SK-N-SH treated with all-trans-retinoic acid at 6 μM for 48 hours (cell line): ENCODE data around the gene ATOH8.

Experiments
- ATAC-seq: fragments of 200-7000 bp; cut with Tn5 transposase; 3 replicates; pipeline ENCODE4 v1.9.1; 2020; ENCODE audit warnings: mild to moderate bottlenecking, moderate library complexity
- ARNTL ChIP-seq: fragments of 450-650 bp; formaldehyde crosslinking; IDR thresholded peaks from 2 replicates; pipeline ENCODE4 v1.5.0; 2020; ENCODE audit warnings: low read depth, mild to moderate bottlenecking, moderate library complexity, borderline replicate concordance
- BACH2 ChIP-seq: fragments of 250-450 bp; sonication (Bioruptor Pico); IDR thresholded peaks from 2 replicates; pipeline ENCODE4 v1.9.0; 2021; ENCODE audit warnings: mild to moderate bottlenecking, borderline replicate concordance
- CSDC2 ChIP-seq: fragments of 250-450 bp; sonication (Bioruptor Pico); IDR thresholded peaks from 2 replicates; pipeline ENCODE4 v1.5.0; 2020; ENCODE audit warnings: mild to moderate bottlenecking, moderate library complexity
- CSRNP3 ChIP-seq: fragments of 250-450 bp; sonication (Bioruptor Pico); IDR thresholded peaks from 2 replicates; pipeline ENCODE4 v1.5.1; 2021; ENCODE audit warnings: mild to moderate bottlenecking, moderate library complexity
- ESRRG ChIP-seq: fragments of 250-450 bp; sonication (Bioruptor Pico); IDR thresholded peaks from 2 replicates; pipeline ENCODE4 v1.6.1; 2021; ENCODE audit warnings: mild to moderate bottlenecking
- GLIS3 ChIP-seq: fragments of 250-450 bp; sonication (Bioruptor Pico); IDR thresholded peaks from 2 replicates; pipeline ENCODE4 v1.5.0; 2020; ENCODE audit warnings: mild to moderate bottlenecking, moderate library complexity
- ISL1 ChIP-seq: fragments of 250-450 bp; sonication (Bioruptor Pico); IDR thresholded peaks from 2 replicates; pipeline ENCODE4 v2.1.2; 2022; ENCODE audit warnings: mild to moderate bottlenecking, moderate library complexity
- OSR1 ChIP-seq: fragments of 250-450 bp; sonication (Bioruptor Pico); IDR thresholded peaks from 2 replicates; pipeline ENCODE4 v1.8.0; 2022; ENCODE audit warnings: moderate library complexity, mild to moderate bottlenecking, inconsistent platforms
- PATZ1 ChIP-seq: fragments of 250-450 bp; sonication (Bioruptor Pico); IDR thresholded peaks from 2 replicates; pipeline ENCODE4 v1.8.0; 2020; ENCODE audit warnings: mild to moderate bottlenecking, moderate library complexity, borderline replicate concordance
- PPARA ChIP-seq: fragments of 250-450 bp; sonication (Bioruptor Pico); IDR thresholded peaks from 2 replicates; pipeline ENCODE4 v1.5.0; 2020; ENCODE audit warnings: mild to moderate bottlenecking, borderline replicate concordance
- RARB ChIP-seq: fragments of 250-450 bp; sonication (Bioruptor Pico); IDR thresholded peaks from 2 replicates; pipeline ENCODE4 v1.8.0; 2021; ENCODE audit warnings: mild to moderate bottlenecking, moderate library complexity
- SNAI2 ChIP-seq: fragments of 250-450 bp; sonication (Bioruptor Pico); IDR thresholded peaks from 2 replicates; pipeline ENCODE4 v1.5.0; 2020; ENCODE audit warnings: mild to moderate bottlenecking, moderate library complexity
- TOX ChIP-seq: fragments of 250-450 bp; sonication (Bioruptor Pico); IDR thresholded peaks from 2 replicates; pipeline ENCODE4 v1.8.0; 2021; ENCODE audit warnings: mild to moderate bottlenecking, moderate library complexity, borderline replicate concordance
- ZC3H10 ChIP-seq: fragments of 250-450 bp; sonication (Bioruptor Pico); IDR thresholded peaks from 2 replicates; pipeline ENCODE4 v1.5.1; 2021; ENCODE audit warnings: mild to moderate bottlenecking, moderate library complexity
- ZFP3 ChIP-seq: fragments of 250-450 bp; sonication (Bioruptor Pico); IDR thresholded peaks from 2 replicates; pipeline ENCODE4 v1.5.0; 2020; ENCODE audit warnings: mild to moderate bottlenecking, moderate library complexity
- ZFP30 ChIP-seq: fragments of 450-650 bp; formaldehyde crosslinking; IDR thresholded peaks from 2 replicates; pipeline ENCODE4 v1.5.0; 2022; ENCODE audit warnings: mild to moderate bottlenecking, moderate library complexity
- ZNF565 ChIP-seq: fragments of 450-650 bp; formaldehyde crosslinking; conservative IDR thresholded peaks from 2 replicates; pipeline ENCODE4 v1.5.0; 2020; ENCODE audit warnings: low read depth, mild to moderate bottlenecking, moderate library complexity
- ZNF70 ChIP-seq: fragments of 450-650 bp; formaldehyde crosslinking; IDR thresholded peaks from 2 replicates; pipeline ENCODE4 v1.5.0; 2020; ENCODE audit warnings: mild to moderate bottlenecking, moderate library complexity
- ZNF8 ChIP-seq: fragments of 450-650 bp; formaldehyde crosslinking; IDR thresholded peaks from 2 replicates; pipeline ENCODE4 v1.5.0; 2020; ENCODE audit warnings: mild to moderate bottlenecking, moderate library complexity
- TF ChIP-seq, protein P1 (sequence below): fragments of 250-450 bp; sonication (Bioruptor Pico); IDR thresholded peaks from 2 replicates; pipeline ENCODE4 v1.5.1; 2020; ENCODE audit warnings: low read depth, mild to moderate bottlenecking, moderate library complexity
- TF ChIP-seq, protein P2 (sequence below): fragments of 250-450 bp; sonication (Bioruptor Pico); IDR thresholded peaks from 2 replicates; pipeline ENCODE4 v1.8.0; 2021; ENCODE audit warnings: low read depth, mild to moderate bottlenecking, moderate library complexity, borderline replicate concordance
- TF ChIP-seq, protein P3 (sequence below): fragments of 250-450 bp; sonication (Bioruptor Pico); IDR thresholded peaks from 2 replicates; pipeline ENCODE4 v1.5.0; 2020; ENCODE audit warnings: mild to moderate bottlenecking, moderate library complexity

ATOH8 gene

GRCh38 chr2:85790032-85790431 lies 36.2 kb downstream of the ATOH8 start:
- no peak for ATAC-seq
- no peak for TF ChIP-seq GLIS3 (CRISPR knock-in tag)
- TF ChIP-seq ISL1 (CRISPR knock-in tag) = no peak
- TF ChIP-seq ZFP30 (CRISPR knock-in tag) = no peak
- TF ChIP-seq ZNF70 (CRISPR knock-in tag) = no peak
- TF ChIP-seq SNAI2 (CRISPR knock-in tag) = no peak
- TF ChIP-seq TOX (CRISPR knock-in tag) = no peak
- TF ChIP-seq ZNF565 (CRISPR knock-in tag) = no peak
- TF ChIP-seq ZC3H10 (CRISPR knock-in tag) = no peak
- no peak for TF ChIP-seq ESRRG
- no peak for TF ChIP-seq CSRNP3 (CRISPR knock-in tag)
- no peak for TF ChIP-seq OSR1 (CRISPR knock-in tag)
- no peak for TF ChIP-seq PPARA (CRISPR knock-in tag)
- TF ChIP-seq ZFP3 = no peak
- TF ChIP-seq, protein P1, sequence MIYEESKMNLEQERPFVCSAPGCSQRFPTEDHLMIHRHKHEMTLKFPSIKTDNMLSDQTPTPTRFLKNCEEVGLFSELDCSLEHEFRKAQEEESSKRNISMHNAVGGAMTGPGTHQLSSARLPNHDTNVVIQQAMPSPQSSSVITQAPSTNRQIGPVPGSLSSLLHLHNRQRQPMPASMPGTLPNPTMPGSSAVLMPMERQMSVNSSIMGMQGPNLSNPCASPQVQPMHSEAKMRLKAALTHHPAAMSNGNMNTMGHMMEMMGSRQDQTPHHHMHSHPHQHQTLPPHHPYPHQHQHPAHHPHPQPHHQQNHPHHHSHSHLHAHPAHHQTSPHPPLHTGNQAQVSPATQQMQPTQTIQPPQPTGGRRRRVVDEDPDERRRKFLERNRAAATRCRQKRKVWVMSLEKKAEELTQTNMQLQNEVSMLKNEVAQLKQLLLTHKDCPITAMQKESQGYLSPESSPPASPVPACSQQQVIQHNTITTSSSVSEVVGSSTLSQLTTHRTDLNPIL (CRISPR knock-in tag) = no peak
- TF ChIP-seq, protein P2, sequence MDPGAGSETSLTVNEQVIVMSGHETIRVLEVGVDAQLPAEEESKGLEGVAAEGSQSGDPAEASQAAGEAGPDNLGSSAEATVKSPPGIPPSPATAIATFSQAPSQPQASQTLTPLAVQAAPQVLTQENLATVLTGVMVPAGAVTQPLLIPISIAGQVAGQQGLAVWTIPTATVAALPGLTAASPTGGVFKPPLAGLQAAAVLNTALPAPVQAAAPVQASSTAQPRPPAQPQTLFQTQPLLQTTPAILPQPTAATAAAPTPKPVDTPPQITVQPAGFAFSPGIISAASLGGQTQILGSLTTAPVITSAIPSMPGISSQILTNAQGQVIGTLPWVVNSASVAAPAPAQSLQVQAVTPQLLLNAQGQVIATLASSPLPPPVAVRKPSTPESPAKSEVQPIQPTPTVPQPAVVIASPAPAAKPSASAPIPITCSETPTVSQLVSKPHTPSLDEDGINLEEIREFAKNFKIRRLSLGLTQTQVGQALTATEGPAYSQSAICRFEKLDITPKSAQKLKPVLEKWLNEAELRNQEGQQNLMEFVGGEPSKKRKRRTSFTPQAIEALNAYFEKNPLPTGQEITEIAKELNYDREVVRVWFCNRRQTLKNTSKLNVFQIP (CRISPR knock-in tag) = no peak
- TF ChIP-seq BACH2 (CRISPR knock-in tag) = no peak
- TF ChIP-seq, protein P3, sequence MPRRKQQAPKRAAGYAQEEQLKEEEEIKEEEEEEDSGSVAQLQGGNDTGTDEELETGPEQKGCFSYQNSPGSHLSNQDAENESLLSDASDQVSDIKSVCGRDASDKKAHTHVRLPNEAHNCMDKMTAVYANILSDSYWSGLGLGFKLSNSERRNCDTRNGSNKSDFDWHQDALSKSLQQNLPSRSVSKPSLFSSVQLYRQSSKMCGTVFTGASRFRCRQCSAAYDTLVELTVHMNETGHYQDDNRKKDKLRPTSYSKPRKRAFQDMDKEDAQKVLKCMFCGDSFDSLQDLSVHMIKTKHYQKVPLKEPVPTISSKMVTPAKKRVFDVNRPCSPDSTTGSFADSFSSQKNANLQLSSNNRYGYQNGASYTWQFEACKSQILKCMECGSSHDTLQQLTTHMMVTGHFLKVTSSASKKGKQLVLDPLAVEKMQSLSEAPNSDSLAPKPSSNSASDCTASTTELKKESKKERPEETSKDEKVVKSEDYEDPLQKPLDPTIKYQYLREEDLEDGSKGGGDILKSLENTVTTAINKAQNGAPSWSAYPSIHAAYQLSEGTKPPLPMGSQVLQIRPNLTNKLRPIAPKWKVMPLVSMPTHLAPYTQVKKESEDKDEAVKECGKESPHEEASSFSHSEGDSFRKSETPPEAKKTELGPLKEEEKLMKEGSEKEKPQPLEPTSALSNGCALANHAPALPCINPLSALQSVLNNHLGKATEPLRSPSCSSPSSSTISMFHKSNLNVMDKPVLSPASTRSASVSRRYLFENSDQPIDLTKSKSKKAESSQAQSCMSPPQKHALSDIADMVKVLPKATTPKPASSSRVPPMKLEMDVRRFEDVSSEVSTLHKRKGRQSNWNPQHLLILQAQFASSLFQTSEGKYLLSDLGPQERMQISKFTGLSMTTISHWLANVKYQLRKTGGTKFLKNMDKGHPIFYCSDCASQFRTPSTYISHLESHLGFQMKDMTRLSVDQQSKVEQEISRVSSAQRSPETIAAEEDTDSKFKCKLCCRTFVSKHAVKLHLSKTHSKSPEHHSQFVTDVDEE (CRISPR knock-in tag) = no peak
- TF ChIP-seq ZNF8 (CRISPR knock-in tag) = no peak
- no peak for TF ChIP-seq ARNTL (CRISPR knock-in tag)

GRCh38 chr2:85790499-85791188 lies 36.9 kb downstream of the ATOH8 start:
- TF ChIP-seq TOX (CRISPR knock-in tag) (no peak), ZC3H10 (CRISPR knock-in tag) (no peak), RARB (no peak), ESRRG (no peak), BACH2 (CRISPR knock-in tag) (no peak), OSR1 (CRISPR knock-in tag) (no peak), ZNF565 (CRISPR knock-in tag) (no peak), GLIS3 (CRISPR knock-in tag) (no peak), ZFP3 (no peak), PATZ1 (no peak), ISL1 (CRISPR knock-in tag) (no peak), CSDC2 (no peak), ZFP30 (CRISPR knock-in tag) (no peak), SNAI2 (CRISPR knock-in tag) (no peak), ZNF8 (CRISPR knock-in tag) (no peak), ZNF70 (CRISPR knock-in tag) (no peak), CSRNP3 (CRISPR knock-in tag) (no peak), ARNTL (CRISPR knock-in tag) (no peak)
- TF ChIP-seq, protein P2 (CRISPR knock-in tag) = no peak
- TF ChIP-seq, protein P3 (CRISPR knock-in tag) = no peak
- no peak for ATAC-seq
